ENCODE data around the gene ATIC. TPM values are rescaled to one million over a fixed set of nuclear protein-coding genes. Genes with fewer than 3 reads are reported as not detected.

The ATIC gene
- total RNA-seq, 2 experiments from 2014 or later: 281 to 305 TPM

DNA sequence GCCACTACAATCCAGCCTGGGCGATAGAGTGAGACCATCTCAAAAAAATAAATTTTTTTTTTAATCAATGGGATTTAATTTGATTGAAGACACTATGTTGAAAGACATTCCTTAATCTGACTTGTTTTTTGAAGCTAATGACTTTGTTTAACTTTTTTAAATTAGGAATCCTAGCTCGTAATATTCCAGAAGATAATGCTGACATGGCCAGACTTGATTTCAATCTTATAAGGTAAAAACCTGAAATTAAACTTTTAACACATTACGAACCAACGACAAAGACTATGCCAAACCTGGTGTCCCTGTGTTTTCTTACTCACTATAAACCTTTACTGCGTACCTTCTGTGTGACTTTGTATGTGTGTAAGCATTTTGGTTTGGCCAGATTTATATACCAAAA lies 7.6 kb downstream of the ATIC start:
- Mint-ChIP-seq H3K27me3 (ENCODE audit: low read depth) (no peaks in the 10 kb centered on the region), H3K36me3 (ENCODE audit: low read depth) (peaks cover 54% of the 10 kb centered on the region)
- CTCF ChIA-PET: interaction anchor here (0.6 to 1.0 kb wide), 2 partner anchors 24 to 40 kb away, joined by 3 read pairs; no protein-coding TSS in a partner anchor

DNA sequence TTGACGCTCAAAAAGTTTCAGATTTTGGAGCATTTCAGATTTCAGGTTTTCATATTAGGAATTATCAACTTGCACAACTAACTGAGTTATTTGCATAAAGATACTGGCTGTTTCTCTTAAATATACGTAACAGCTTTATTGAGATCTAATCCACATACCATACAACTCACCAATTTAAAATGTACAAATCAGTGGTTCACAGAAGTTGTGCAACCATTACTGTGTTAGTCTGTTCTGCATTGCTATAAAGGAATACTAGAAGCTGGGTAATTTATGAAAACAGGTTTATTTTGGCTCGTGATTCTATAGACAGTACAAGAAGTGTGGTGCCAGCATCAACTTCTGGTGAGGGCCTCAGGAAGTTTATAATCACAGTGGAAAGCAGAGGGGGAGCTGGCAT lies 8.2 kb downstream of the ATIC start:
- no peak overlapping the region for H3K27ac Mint-ChIP-seq
- no peaks in the 10 kb centered on the region for H3K9me3 Mint-ChIP-seq
- intact Hi-C loops (cut with micrococcal nuclease): no loop called here
- peaks cover 52% of the 10 kb centered on the region for H3K36me3 Mint-ChIP-seq (ENCODE audit: low read depth)
- no peaks in the 10 kb centered on the region for H3K27me3 Mint-ChIP-seq (ENCODE audit: low read depth)
- CTCF ChIA-PET: interaction anchor here (0.5 to 1.0 kb wide), 4 partner anchors 23 to 610 kb away, joined by 3 to 4 read pairs (median 3); no protein-coding TSS in a partner anchor
- DNase-seq: no peak
- no peak overlapping the region for H3K4me3 Mint-ChIP-seq
- peaks cover 33% of the 10 kb centered on the region for H3K4me1 Mint-ChIP-seq (ENCODE audit: low read depth)

More for the DNA sequence above, 7.6 kb downstream of the ATIC start:
- H3K27ac Mint-ChIP-seq: no peak overlapping the region
- DNase-seq: no peak
- H3K4me1 Mint-ChIP-seq (ENCODE audit: low read depth): peaks cover 39% of the 10 kb centered on the region
- intact Hi-C loops (cut with micrococcal nuclease): loop anchor here (10.0 kb wide), 1 partner anchor 765 kb away; the partner anchor contains the start of genes PECR and TMEM169
- no peak overlapping the region for H3K4me3 Mint-ChIP-seq
- no peaks in the 10 kb centered on the region for H3K9me3 Mint-ChIP-seq

GRCh38 chr2:215320679-215321078 lies 8.8 kb downstream of the ATIC start:
- intact Hi-C loops (cut with micrococcal nuclease): no loop called here
- H3K36me3 Mint-ChIP-seq (ENCODE audit: low read depth): peaks cover 50% of the 10 kb centered on the region
- H3K4me1 Mint-ChIP-seq (ENCODE audit: low read depth): peaks cover 31% of the 10 kb centered on the region
- no peaks in the 10 kb centered on the region for H3K27me3 Mint-ChIP-seq (ENCODE audit: low read depth)
- no peak overlapping the region for H3K4me3 Mint-ChIP-seq
- DNase-seq: no peak
- no peak overlapping the region for H3K27ac Mint-ChIP-seq
- CTCF ChIA-PET: interaction anchor here (0.5 to 0.7 kb wide), 2 partner anchors 63 to 610 kb away, joined by 3 to 4 read pairs; no protein-coding TSS in a partner anchor
- no peaks in the 10 kb centered on the region for H3K9me3 Mint-ChIP-seq

DNA sequence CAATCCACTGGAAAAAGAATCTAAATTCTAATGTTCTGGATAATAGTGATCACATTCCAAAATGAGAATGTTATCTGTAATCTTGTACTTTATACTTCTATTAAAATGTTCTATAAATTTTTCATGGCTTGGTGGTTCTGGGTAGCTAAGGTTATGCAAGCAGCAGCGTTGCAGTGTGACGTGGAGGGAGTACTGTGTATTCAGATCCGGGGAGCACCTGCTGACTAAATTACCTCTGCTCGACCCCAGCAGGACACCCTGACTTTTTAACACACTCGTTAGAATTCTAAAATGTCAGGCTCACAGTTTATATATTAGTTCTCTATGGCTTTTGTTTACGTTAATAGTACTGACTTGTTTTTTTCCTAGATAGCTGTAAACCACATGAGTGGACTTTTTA lies 13.0 kb downstream of the ATIC start:
- DNase-seq: no peak
- H3K27me3 Mint-ChIP-seq (ENCODE audit: low read depth): no peaks in the 10 kb centered on the region
- H3K4me3 Mint-ChIP-seq: no peak overlapping the region
- H3K9me3 Mint-ChIP-seq: no peaks in the 10 kb centered on the region
- CTCF ChIA-PET: no interaction called here
- H3K36me3 Mint-ChIP-seq (ENCODE audit: low read depth): peaks cover 65% of the 10 kb centered on the region
- peaks cover 29% of the 10 kb centered on the region for H3K4me1 Mint-ChIP-seq (ENCODE audit: low read depth)
- intact Hi-C loops (cut with micrococcal nuclease): loop anchor here (2.0 kb wide), 1 partner anchor 14 kb away; no protein-coding TSS in a partner anchor
- H3K27ac Mint-ChIP-seq: no peak overlapping the region

- DNase-seq: no peak
- Mint-ChIP-seq H3K27ac (no peak overlapping the region), H3K4me1 (ENCODE audit: low read depth) (peaks cover 30% of the 10 kb centered on the region), H3K4me3 (no peak overlapping the region), H3K27me3 (ENCODE audit: low read depth) (no peaks in the 10 kb centered on the region), H3K36me3 (ENCODE audit: low read depth) (peaks cover 67% of the 10 kb centered on the region), H3K9me3 (no peaks in the 10 kb centered on the region)
- intact Hi-C loops (cut with micrococcal nuclease): no loop called here
- CTCF ChIA-PET: no interaction called here
Observed at GRCh38 chr2:215328066-215328465, 16.2 kb downstream of the ATIC start.

DNA sequence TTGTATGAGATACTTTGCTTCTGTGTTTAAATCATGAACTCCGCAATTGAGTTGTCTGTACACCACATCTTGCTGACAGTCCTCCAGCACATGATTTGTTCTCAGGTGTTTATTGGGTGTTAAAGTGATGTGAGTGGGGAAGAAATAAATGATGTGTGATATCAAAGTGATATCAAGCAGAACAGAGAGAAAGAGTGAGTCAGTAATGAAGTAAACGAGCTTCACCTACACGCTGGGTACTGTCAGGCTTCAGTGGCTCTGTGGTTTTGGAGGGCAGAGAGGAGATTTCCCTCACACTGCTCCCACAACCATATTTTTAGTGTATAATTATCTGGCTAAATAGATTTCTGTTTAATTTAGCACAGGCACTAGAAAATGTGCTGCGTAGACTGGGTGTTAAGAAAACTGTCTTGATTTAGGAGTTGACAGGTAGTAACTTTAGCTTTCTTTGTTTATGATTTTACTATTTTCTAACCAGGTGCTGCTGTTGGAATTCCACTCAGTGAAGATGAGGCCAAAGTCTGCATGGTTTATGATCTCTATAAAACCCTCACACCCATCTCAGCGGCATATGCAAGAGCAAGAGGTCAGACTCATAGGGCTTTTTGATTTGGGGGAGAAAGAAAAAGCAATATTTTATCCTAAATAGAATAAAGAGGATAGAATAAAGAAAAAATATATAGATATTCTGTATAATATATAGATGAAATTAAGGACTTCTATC lies 21.2 kb downstream of the ATIC start:
- intact Hi-C loops (cut with micrococcal nuclease): no loop called here
- no peak overlapping the region for H3K27ac Mint-ChIP-seq
- H3K27me3 Mint-ChIP-seq (ENCODE audit: low read depth): no peaks in the 10 kb centered on the region
- H3K36me3 Mint-ChIP-seq (ENCODE audit: low read depth): peaks cover 58% of the 10 kb centered on the region
- H3K4me1 Mint-ChIP-seq (ENCODE audit: low read depth): peaks cover 15% of the 10 kb centered on the region
- H3K4me3 Mint-ChIP-seq: no peak overlapping the region
- CTCF ChIA-PET: no interaction called here
- DNase-seq: no peak
- no peaks in the 10 kb centered on the region for H3K9me3 Mint-ChIP-seq

DNA sequence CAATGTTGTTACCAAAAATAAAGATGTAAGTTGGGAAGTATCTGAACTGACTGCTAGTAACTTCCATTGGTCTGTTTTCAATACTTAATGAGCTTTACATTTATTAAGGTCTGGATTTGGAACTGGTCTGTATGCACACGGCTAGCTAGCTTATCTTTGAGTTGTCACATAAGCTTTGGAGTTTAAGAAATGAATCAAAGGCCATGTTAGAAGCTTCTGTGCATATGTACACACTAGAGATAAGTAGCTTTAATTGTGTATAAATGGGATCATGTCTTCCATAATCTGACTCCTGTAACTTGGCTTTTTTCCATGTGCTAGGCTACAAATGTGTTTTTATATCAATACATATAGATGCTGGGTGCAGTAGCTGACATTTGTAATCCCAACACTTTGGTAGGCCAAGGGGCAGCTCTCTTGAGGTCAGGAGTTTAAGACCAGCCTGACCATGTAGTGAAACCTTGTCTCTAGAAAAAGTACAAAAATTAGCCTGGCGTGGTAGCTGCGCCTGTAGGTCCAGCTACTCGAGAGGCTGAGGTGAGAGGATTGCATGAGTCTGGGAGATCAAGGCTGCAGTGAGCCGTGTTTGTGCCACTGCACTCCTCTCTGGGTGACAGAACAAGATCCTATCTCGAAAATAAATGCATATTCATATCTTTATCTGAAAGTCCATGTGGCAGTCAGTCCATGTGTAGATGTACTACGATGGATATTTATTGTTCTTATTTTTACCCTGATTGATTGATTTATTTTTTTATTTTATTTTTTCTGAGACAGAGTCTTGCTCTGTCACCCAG lies 27.2 kb downstream of the ATIC start:
- Mint-ChIP-seq H3K4me1 (ENCODE audit: low read depth) (no peaks in the 10 kb centered on the region), H3K36me3 (ENCODE audit: low read depth) (peaks cover 53% of the 10 kb centered on the region), H3K27ac (no peak overlapping the region), H3K4me3 (no peak overlapping the region), H3K27me3 (ENCODE audit: low read depth) (no peaks in the 10 kb centered on the region), H3K9me3 (no peaks in the 10 kb centered on the region)
- intact Hi-C loops (cut with micrococcal nuclease): no loop called here
- DNase-seq: no peak
- CTCF ChIA-PET: no interaction called here

DNA sequence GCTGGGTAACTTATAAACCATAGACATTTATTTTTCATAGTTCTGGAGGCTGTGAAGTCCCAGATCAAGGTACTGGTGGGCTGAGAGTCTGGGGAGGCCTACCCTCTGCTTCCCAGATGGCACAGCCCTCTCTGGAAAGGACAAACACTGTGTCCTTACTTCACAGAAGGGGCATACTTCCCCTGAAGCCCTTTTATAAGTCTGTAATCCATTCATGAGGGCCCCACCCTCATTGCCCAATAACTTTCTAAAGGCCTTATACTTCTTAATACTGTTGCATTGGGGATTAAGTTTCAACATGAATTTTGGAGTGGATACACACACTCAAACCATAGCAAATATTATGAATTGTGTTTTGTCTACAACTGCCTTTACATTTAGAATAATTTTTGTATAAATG lies 36.0 kb downstream of the ATIC start:
- intact Hi-C loops (cut with micrococcal nuclease): no loop called here
- no peaks in the 10 kb centered on the region for H3K9me3 Mint-ChIP-seq
- CTCF ChIA-PET: no interaction called here
- H3K27ac Mint-ChIP-seq: no peak overlapping the region
- no peaks in the 10 kb centered on the region for H3K27me3 Mint-ChIP-seq (ENCODE audit: low read depth)
- peaks cover 70% of the 10 kb centered on the region for H3K36me3 Mint-ChIP-seq (ENCODE audit: low read depth)
- DNase-seq: no peak
- H3K4me1 Mint-ChIP-seq (ENCODE audit: low read depth): no peaks in the 10 kb centered on the region
- H3K4me3 Mint-ChIP-seq: no peak overlapping the region

DNA sequence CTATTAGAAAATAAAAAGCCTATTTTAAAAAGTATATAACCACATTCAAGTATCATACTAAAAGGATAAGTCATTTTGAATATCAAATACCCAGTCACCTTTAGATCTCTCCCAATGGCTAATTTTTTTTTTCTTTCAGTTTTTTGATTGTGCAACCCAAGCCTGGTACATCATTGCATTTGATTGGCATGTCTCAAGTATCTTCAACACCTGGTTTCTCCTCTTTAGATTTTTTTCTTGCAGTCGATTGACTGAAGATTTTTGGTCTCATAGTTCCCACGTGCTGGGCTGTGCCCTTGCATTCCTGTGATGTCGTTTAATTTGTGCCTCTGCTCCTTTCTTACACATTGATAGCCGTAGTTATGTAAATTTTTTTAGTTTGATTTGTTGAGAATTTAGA lies 40.7 kb downstream of the ATIC start:
- H3K4me1 Mint-ChIP-seq (ENCODE audit: low read depth): no peaks in the 10 kb centered on the region
- intact Hi-C loops (cut with micrococcal nuclease): no loop called here
- no peak overlapping the region for H3K4me3 Mint-ChIP-seq
- peaks cover 59% of the 10 kb centered on the region for H3K36me3 Mint-ChIP-seq (ENCODE audit: low read depth)
- H3K27ac Mint-ChIP-seq: no peak overlapping the region
- H3K9me3 Mint-ChIP-seq: no peaks in the 10 kb centered on the region
- CTCF ChIA-PET: no interaction called here
- H3K27me3 Mint-ChIP-seq (ENCODE audit: low read depth): no peaks in the 10 kb centered on the region
- no peak for DNase-seq

GRCh38 chr2:215354771-215355695 lies 43.2 kb downstream of the ATIC start:
- H3K36me3 Mint-ChIP-seq (ENCODE audit: low read depth): peaks cover 44% of the 10 kb centered on the region
- intact Hi-C loops (cut with micrococcal nuclease): no loop called here
- no peak for DNase-seq
- no peaks in the 10 kb centered on the region for H3K27me3 Mint-ChIP-seq (ENCODE audit: low read depth)
- H3K9me3 Mint-ChIP-seq: no peaks in the 10 kb centered on the region
- CTCF ChIA-PET: interaction anchor here (0.7 to 0.9 kb wide), 2 partner anchors 37 to 1566 kb away, joined by 3 read pairs; no protein-coding TSS in a partner anchor
- H3K4me1 Mint-ChIP-seq (ENCODE audit: low read depth): no peaks in the 10 kb centered on the region
- no peak overlapping the region for H3K27ac Mint-ChIP-seq
- no peak overlapping the region for H3K4me3 Mint-ChIP-seq

GRCh38 chr2:215355801-215356200 lies 43.9 kb downstream of the ATIC start:
- H3K4me1 Mint-ChIP-seq (ENCODE audit: low read depth): no peaks in the 10 kb centered on the region
- no peak overlapping the region for H3K27ac Mint-ChIP-seq
- H3K9me3 Mint-ChIP-seq: no peaks in the 10 kb centered on the region
- H3K27me3 Mint-ChIP-seq (ENCODE audit: low read depth): no peaks in the 10 kb centered on the region
- DNase-seq: no peak
- CTCF ChIA-PET: interaction anchor here (0.9 kb wide), 1 partner anchor 36 kb away, joined by 3 read pairs; no protein-coding TSS in a partner anchor
- no peak overlapping the region for H3K4me3 Mint-ChIP-seq
- intact Hi-C loops (cut with micrococcal nuclease): no loop called here
- peaks cover 37% of the 10 kb centered on the region for H3K36me3 Mint-ChIP-seq (ENCODE audit: low read depth)

Data from activated naive CD4-positive, alpha-beta T cell treated with anti-CD3 and anti-CD28 coated beads for 36 hours (primary cell).